HG02588 (cell line): ENCODE measurements around the gene DHX38.
A peak's percentile ranks its signal among the peaks of the same experiment; 100 is the strongest.
"Not testable (repeated sequence)": the region's sequence is repeated elsewhere in the genome, so short reads cannot be mapped to it uniquely, and the experiment has no call there.

Source experiments
- ATAC-seq: cut with Tn5 transposase; IDR thresholded peaks from one replicate; pipeline ENCODE4 v1.9.1; 2021; ENCODE audit warnings: mild to moderate bottlenecking, moderate library complexity; ENCODE audit not compliant: unreplicated experiment

DHX38 gene

DNA sequence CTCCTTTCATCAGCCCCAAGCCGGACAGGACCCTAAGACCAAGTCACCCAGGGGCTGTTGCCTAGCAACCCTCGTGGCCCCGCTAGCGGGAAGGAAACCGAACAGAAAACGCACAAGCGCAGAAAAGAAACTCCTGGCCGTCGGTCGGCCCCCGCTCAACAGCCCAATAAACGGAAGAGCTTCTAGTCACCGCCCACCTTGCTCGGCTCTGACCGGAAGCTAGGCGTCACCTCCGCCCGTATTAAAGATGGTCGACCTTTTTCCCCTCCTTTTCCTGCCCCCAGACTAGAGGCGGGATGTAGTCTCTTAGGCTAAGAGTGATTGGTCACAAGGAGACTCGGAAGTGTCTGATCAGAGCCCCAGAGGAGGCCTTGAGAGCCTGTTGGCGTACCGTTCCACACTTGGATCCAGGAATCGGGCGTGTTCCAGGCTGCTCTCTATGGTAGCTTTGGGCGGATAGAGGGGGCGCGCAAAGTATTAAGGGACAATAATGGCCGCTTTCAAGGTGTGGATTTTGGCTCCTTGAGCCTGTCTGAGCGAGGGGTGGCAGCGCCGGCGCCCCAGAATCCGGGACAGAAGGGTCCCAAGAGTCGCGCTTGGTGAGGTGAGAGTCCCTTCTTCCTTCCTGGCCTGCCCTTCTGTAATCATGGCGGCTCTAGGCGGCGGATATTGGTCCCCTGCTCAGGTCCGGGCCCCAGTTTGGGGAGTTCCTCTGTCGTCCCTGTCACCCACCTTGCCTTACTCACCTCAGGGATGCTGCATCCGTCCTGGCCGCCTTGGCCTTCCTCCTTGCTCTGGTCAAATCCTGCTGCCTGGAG lies at the start of gene DHX38, which contains the start of gene TXNL4B:
Gene DHX38 (plus strand): TSS at position 400 of the 818 bp plus-strand sequence. CDS start 2,311 bp downstream, outside the sequence.
Gene TXNL4B (minus strand): TSS at position 173 of the 818 bp plus-strand sequence. CDS start 2,871 bp downstream, outside the sequence.
- peak; percentile 98 for ATAC-seq

DNA sequence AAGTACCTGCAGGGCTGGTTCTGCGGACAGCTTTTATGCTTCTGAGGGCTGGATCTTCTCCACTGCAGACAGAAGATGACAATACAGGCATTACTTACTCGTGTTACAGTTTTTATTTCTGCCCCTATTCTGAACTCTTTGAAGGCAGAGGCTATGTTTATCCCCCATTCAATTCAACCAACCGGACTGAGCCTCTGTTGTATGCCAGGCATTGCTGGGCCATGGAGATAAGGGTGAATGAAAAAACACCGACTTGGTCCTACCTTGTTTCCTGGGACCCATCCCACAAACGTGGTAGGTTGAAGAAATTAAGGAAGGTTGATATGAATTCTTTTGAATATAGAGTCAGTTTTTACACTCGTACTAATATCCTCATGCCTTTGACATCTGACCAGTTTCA lies 49.4 kb upstream of the DHX38 start:
- ATAC-seq, result no peak

DNA sequence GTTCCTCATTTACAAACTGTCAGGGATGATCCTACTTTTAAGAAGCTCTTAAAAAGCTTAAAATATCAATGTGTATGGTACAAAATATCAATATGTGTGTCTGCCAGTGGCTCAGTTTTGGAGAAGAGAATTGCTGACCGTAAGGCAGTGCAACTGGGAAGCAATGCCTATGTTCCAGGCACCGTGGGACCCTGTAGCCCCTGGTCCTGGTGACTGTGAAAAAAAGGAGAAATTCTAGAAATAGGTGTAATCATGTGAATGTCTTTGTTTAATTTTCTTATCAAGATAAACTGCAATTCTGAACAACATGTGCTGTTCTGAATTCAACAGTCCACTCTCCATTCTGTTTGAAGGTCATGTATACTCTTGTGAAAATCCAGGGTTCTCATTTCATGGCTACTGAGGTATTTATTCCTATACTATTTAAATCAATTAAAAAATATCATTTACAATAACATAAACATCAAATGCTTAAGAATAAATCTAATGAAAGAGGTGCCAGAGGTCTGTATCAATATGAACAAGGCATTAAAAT lies 48.8 kb upstream of the DHX38 start:
- no peak for ATAC-seq

DNA sequence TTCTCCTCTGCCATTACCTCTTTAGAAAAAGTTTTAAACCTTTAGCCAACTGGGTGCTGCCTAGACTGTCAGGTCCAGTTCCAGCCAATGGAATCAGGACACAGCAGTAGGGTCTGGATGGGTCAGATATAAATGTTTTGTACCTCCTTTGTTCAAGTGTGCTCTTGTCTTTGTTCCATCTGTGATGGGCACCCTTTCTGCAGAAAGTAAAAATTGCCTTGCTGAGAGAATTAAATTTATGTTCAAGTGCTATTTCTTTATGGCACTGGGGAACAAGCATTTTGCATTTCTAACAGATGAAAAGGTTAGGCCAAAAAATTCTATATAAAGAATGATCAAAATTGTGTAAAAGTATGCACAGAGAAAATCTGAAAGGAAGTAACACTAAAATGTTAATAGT lies 44.5 kb upstream of the DHX38 start:
- ATAC-seq, result no peak

DNA sequence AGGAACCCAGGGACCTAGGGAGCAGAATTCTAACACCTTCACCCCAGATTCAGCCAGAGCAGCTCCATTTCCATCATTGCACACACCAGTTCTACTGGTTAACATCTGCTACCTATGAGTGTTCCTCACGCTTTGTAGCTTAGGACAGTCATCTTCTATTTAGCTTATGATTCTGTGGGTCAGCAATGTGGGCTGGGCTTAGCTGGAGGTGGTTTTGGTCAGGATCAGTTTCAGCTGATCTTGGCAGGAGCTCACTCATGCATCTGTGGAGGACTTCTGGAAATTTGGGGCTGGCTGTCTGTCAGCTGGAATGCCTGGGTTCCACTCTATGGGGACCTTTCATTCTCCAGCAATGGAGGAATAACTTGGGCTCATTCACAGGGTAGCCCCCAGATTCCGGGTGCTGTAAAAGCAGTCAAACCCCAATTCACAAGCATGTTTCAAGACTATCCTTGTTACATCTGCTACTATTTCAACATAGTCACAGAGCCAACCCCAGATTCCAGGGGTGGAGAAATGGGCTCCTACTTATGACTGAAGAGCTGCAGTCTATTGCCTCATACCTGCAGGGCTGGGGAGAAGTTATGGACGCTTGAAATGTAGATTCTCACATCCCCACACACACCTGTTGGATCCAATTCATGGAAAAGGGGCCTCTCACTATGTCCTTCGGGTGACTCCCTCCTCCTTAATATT lies 42.7 kb upstream of the DHX38 start:
- no peak for ATAC-seq

DNA sequence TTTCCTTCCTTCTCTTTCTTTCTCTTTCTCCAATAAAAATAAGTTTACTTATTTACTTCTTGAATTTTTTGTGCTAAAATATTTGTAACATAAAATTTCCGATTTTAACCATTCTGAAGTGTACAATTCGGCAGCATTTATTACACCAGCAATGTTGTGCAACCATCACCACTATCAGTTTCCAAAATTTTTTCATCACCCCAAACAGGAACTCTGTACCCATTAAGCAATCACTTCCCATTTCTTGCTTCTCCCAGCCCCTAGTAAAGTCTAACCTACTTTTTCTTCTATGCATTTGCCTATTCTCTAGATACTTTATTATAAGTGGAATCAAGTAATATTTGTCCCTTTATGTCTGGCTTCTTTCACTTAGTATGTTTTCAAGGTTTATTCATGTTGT lies 41.8 kb upstream of the DHX38 start:
- ATAC-seq, result no peak

DNA sequence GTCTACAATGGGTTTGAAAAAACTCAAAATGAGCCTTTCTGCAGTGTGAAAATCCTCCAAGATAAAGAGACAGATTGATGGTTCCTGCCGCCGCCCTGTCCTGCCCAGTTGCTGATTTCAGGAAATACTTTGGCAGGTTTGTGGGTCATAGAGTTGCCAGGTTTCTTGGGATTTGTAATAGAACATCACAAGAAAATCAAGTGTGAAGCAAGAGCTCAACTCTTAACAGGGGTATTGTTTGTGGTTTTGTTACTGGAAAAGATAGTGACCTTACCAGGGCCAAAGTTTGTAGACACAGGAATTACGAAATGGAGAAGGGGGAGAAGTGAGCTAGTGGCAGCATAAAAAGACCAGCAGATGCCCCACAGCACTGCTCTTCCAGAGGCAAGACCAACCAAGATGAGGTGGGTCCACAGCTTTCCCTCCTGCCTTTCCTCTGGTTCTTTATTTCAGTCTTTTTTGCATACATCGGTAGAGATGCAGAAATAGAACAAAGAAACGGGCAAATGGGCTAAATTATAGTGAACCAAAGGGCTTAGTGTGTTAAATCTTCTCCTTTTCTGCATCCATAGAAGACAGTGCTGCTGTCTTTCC lies 39.3 kb upstream of the DHX38 start, which contains the start of gene HP:
Gene HP (plus strand): TSS at position 252 of the 594 bp plus-strand sequence. CDS start 148 bp downstream, at position 400.
- not testable (repeated sequence) for ATAC-seq

DNA sequence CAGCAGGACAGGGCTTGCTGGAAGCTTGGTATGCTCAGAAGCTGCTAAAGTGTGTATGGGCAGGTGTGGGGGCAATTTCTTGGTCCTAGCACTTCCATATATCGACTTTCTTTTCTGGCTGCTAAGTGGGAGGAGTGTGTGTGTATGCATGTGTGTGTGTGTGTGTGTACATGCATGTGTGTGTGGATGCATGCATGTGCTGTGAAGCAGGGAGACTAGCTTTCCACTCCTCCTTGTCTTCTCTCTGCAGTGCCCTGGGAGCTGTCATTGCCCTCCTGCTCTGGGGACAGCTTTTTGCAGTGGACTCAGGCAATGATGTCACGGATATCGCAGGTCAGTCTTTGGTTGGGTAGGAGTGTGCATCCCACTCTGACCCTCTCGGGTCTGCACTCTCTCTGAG lies 37.7 kb upstream of the DHX38 start:
- ATAC-seq, result no peak

DNA sequence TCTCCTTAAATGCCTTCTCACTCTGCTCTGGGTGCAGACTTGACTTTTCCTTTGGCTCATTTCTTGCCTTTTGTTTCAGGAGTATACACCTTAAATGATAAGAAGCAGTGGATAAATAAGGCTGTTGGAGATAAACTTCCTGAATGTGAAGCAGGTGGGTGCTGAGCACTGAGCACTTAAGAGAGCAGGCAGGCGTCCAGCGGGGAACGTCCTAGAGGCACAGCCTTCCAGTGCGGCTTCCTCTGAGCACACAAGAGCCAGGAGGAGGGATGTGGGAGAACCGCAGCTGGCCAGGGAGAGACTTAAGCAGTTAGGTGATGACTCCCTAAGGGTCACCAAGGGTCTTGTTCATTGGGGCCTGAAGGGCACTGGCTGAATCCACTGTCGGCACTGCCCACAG lies 36.3 kb upstream of the DHX38 start:
- not testable (repeated sequence) for ATAC-seq

DNA sequence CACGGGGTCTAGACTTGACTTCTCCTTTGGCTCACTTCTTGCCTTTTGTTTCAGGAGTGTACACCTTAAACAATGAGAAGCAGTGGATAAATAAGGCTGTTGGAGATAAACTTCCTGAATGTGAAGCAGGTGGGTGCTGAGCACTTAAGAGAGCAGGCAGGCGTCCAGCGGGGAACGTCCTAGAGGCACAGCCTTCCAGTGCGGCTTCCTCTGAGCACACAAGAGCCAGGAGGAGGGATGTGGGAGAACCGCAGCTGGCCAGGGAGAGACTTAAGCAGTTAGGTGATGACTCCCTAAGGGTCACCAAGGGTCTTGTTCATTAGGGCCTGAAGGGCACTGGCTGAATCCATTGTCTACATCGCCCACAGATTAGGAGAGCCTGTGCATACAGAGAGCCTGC lies 34.6 kb upstream of the DHX38 start:
- ATAC-seq, result not testable (repeated sequence)

DNA sequence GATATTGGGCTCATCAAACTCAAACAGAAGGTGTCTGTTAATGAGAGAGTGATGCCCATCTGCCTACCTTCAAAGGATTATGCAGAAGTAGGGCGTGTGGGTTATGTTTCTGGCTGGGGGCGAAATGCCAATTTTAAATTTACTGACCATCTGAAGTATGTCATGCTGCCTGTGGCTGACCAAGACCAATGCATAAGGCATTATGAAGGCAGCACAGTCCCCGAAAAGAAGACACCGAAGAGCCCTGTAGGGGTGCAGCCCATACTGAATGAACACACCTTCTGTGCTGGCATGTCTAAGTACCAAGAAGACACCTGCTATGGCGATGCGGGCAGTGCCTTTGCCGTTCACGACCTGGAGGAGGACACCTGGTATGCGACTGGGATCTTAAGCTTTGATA lies 33.2 kb upstream of the DHX38 start:
- no peak for ATAC-seq

DNA sequence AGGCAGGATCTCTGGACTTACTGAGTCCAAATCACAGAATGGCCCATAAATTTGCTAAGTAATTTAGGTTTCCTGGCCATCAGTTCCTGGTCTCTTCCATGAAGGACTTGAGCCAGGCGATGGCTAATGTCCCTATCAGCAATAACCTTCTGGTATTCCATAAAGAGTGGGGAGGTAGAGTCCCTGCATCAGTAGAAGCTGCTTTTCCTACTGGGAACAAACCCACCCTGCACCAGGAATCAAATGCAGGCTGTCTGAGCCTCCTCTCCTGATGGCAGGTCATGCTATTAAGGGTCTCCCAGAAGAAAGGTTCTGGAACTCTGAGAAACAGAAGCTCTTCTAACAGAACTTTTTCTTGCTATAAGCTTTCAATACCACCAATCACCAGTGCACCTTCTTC lies 32.1 kb upstream of the DHX38 start:
- no peak for ATAC-seq

DNA sequence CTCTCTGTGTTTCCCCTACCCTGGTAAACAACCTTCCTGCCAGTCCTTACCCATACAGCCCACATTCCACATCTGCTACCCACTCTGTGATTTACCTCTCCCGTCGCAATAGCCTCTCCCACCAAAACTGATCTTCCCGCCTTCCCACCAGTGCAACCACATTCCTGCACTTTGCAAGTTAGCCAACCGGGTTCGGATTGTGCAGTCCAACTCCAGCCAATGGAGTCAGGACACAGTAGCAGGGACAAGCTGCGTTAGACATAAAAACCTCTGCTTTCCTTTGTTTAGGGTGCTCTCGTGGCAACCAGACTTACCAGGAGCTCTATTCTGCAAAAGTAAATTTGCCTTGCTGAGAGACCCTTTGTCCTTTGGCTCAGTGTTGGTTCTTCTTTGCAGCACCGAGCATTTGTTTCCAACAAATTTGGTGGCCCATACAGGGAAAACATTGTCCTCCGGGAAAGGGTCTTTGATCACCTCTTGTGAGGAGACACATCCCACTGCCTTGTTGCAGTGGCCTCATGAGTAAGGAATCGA lies 29.2 kb upstream of the DHX38 start:
- ATAC-seq, result no peak

DNA sequence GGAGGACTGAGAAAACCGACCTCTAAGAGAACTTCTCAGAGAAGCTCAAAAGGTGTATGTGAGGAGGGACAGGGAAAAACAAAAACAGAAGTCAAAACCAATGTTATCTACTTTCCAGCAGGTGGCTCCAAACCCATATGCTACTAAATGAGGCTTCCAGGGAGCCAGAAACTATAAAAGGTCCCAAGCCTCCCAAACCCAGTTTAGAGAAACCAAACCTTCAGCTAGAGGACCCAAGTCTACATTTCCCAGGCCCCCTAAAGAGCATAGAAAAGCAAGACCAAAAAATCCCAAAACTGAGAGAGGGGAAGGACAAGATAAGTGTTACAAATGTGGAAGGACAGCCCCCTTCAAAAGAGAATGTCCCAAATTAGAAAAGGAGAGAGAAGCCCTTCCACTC lies 26.9 kb upstream of the DHX38 start:
- ATAC-seq, result no peak

DNA sequence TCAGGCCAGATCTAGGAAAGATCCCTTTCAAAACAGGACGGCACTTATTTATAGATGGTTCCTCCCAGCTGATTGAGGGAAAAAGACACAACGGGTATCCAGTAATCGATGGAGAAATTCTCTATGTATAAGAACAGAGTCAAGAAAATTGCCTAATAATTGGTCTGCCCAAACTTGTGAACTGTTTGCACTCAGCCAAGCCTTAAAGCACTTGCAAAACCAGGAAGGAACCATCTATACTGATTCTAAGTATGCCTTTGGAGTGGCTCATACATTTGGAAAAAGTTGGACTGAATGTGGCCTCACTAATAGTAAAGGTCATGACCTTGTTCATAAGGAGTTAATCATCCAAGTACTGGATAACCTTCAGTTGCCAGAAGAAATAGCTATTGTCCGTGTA lies 24.7 kb upstream of the DHX38 start:
- ATAC-seq, result no peak

DNA sequence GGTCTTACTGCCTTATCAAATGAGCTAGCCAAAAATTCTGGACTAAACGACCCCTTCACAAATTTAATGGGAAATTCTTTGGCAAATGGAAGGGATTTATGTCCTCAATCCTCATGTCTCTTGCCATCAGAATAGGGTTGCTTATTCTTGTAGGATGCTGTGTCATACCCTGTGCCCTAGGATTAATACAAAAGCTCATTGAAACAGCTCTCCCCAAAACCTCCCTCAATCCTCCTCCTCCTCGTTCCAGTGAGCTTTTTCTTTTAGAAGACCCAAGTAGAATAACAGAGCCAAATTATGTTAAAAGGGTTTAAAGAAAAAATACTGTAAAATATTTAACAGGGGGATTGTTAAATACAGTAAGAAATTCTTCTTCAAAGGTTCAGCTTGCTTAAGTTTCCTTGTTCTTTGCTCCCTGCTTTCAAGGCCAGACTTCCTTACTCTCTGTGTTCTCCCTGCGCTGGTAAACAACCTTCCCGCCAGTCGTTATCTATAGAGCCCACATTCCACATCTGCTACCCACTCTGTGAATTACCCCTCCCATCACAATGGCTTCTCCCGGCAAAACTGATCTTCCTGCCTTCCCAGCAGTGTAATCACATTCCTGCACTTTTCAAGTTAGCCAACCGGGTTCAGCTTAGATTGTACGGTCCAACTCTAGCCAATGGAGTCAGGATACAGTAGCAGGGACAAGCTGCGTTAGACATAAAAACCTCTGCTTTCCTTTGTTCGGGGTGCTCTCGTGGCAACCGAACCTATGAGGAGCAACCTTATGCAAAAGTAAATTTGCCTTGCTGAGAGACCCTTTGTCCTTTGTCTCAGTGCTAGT lies 20.9 kb upstream of the DHX38 start:
- ATAC-seq, result no peak

DNA sequence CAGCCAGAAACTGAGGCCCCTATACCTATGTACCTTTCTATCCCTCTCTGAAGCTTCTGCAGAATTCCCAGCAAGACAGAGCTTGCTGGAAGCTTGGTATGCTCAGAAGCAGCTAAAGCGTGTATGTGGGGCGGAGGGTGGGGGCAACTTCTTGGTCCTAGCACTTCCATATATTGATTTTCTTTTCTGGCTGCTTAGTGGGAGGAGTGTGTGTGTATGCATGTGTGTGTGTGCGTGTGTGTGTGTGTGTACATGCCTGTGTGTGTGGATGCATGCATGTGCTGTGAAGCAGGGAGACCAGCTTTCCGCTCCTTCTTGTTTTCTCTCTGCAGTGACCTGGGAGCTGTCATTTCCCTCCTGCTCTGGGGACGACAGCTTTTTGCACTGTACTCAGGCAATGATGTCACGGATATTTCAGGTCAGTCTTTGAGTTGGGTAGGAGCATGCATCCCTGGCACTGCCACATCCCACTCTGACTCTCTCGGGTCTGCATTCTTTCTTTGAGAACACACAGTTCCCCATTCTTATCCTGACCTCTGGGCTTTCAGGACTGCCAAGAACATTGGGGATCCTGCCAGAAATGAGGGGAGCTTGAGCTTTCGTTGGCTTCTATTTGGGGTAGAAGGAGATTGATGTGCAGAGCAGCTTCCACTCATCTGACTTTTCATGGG lies 20.0 kb upstream of the DHX38 start:
- ATAC-seq, result no peak

DNA sequence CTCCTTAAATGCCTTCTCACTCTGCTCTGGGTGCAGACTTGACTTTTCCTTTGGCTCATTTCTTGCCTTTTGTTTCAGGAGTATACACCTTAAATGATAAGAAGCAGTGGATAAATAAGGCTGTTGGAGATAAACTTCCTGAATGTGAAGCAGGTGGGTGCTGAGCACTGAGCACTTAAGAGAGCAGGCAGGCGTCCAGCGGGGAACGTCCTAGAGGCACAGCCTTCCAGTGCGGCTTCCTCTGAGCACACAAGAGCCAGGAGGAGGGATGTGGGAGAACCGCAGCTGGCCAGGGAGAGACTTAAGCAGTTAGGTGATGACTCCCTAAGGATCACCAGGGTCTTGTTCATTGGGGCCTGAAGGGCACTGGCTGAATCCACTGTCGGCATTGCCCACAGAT lies 18.6 kb upstream of the DHX38 start:
- ATAC-seq, result not testable (repeated sequence)

DNA sequence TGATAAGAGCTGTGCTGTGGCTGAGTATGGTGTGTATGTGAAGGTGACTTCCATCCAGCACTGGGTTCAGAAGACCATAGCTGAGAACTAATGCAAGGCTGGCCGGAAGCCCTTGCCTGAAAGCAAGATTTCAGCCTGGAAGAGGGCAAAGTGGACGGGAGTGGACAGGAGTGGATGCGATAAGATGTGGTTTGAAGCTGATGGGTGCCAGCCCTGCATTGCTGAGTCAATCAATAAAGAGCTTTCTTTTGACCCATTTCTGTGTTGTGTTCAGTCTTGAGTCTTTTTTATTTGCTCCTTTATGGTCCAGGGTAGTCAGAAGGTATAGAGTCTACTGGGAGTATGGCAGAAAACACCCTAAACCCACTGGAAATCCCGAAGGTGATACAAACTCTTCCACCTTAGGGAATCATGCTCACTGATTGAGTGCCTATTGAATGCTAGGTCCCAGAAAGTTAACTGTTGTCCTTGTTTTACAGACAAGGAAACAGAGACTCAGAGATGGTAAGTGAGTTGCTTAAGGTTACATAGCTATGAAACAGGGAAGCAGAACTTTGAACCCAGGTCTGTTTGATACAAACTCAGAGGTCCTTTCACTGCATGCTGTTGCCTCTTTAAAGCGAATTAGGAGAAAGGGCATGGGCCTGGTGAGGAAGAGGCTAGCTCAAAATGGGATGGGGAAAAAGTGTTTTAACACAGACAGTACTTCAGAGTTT lies 16.5 kb upstream of the DHX38 start:
- not testable (repeated sequence) for ATAC-seq
